Bronchial epithelial cell (primary cell): ENCODE results near the gene SULT4A1. TPM values are rescaled to one million over a fixed set of nuclear protein-coding genes. Genes with fewer than 3 reads are reported as not detected.

Experiments
- DNase-seq: peaks from one replicate; pipeline ENCODE4 v3.0.0-alpha.2; 2010; ENCODE audit warnings: low read depth
- FAIRE-seq: peaks from 2 replicates; lab custom pipeline; 2011; peaks lifted over from hg19 to GRCh38; lab: Jason Lieb, UNC
- H3K27me3 ChIP-seq: 2 replicates; pipeline ENCODE4 v1.5.1; 2011; ENCODE audit warnings: low read length; ENCODE audit not compliant: control insufficient read depth, insufficient read depth
- H3K36me3 ChIP-seq: 2 replicates; pipeline ENCODE4 v1.5.1; 2011; ENCODE audit warnings: low read length; ENCODE audit not compliant: control insufficient read depth, insufficient read depth
- H3K4me3 ChIP-seq: 2 replicates; pipeline ENCODE4 v1.5.1; 2011; ENCODE audit warnings: mild to moderate bottlenecking, low read depth, low read length, control low read depth
- total RNA-seq: library from RNA; depleted of rRNA; stranded (reverse); fragments of >200 nt; gene quantifications from 2 replicates; pipeline ENCODE4 v1.2.1, GENCODE V29; 2014
- TF ChIP-seq, protein P1 (sequence below): IDR thresholded peaks from 2 replicates; pipeline ENCODE4 v1.5.1; 2011; ENCODE audit warnings: mild to moderate bottlenecking, moderate library complexity, low read length, control low read depth, inconsistent platforms; ENCODE audit not compliant: insufficient read depth, severe bottlenecking

The SULT4A1 gene
- total RNA-seq, 1 donor from 2014 or later, result under 0.01 TPM

DNA sequence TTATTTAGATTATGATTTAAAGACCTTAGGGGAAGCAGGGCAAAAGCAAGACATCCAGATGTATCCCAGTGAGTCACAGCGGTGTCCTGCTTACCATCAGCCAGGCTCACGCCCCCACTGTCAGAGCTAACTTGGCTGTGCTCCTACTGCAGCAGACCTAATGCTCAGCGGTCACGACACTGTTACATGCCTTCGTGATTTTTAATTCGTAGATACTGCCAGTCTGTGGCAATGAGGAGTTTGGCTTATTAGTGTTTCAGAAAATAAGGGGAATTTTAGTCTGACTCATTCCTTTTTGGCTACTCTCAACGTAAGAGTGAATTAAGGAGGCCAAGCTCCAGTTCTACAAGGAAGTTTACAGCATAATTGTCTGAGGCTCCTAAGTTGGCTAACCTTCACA, 72.9 kb downstream of the SULT4A1 start:
- TF ChIP-seq, protein P1, sequence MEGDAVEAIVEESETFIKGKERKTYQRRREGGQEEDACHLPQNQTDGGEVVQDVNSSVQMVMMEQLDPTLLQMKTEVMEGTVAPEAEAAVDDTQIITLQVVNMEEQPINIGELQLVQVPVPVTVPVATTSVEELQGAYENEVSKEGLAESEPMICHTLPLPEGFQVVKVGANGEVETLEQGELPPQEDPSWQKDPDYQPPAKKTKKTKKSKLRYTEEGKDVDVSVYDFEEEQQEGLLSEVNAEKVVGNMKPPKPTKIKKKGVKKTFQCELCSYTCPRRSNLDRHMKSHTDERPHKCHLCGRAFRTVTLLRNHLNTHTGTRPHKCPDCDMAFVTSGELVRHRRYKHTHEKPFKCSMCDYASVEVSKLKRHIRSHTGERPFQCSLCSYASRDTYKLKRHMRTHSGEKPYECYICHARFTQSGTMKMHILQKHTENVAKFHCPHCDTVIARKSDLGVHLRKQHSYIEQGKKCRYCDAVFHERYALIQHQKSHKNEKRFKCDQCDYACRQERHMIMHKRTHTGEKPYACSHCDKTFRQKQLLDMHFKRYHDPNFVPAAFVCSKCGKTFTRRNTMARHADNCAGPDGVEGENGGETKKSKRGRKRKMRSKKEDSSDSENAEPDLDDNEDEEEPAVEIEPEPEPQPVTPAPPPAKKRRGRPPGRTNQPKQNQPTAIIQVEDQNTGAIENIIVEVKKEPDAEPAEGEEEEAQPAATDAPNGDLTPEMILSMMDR, result no peak
- peak; percentile 89 for DNase-seq
- FAIRE-seq, result no peak
- Histone ChIP-seq H3K36me3 (no peaks in the 10 kb centered on the region), H3K27me3 (no peaks in the 10 kb centered on the region), H3K4me3 (no peak overlapping the region)

DNA sequence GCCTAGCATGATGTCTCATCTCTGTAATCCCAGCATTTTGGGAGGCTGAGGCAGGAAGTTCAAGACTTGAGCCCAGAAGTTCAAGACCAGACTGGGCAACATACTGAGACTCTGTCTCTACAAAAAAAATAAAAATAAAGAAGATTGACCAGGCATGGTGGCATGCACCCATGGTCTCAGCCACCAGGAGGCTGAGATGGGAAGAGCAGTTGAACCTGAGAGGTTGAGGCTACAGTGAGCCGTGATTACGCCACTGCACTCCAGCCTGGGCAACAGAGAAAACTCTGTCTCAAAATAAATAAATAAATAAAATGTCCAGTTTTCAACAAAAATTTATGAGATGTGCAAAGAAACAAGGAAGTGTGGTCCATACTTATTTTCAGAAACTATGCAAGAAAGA, 78.5 kb downstream of the SULT4A1 start:
- TF ChIP-seq, protein P1, result peak; percentile 12
- H3K27me3 ChIP-seq, result no peaks in the 10 kb centered on the region
- no peaks in the 10 kb centered on the region for H3K36me3 ChIP-seq
- no peak for FAIRE-seq
- DNase-seq, result no peak
- no peak overlapping the region for H3K4me3 ChIP-seq

DNA sequence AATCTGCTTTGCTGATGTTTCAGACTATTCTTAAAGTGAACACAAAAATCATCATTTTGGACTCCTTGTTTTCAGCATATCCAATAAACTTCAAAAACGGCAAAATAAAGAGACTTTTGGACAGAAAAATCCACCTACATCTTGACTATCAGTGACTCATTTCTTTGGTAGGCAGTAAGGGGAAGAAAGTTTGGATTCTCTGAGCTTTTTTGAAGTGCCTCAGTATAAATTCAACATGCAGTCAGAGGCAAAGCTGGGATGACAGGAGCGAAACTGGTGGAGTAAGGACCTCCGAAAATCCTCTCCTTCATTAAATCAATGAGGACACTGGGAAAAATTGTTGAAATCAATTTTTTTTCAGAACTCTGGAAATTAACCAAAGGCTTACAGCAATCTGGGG, 79.9 kb downstream of the SULT4A1 start:
- no peaks in the 10 kb centered on the region for H3K27me3 ChIP-seq
- no peaks in the 10 kb centered on the region for H3K36me3 ChIP-seq
- no peak overlapping the region for H3K4me3 ChIP-seq
- peak; percentile 23 for FAIRE-seq
- TF ChIP-seq, protein P1, result no peak
- DNase-seq, result no peak

DNA sequence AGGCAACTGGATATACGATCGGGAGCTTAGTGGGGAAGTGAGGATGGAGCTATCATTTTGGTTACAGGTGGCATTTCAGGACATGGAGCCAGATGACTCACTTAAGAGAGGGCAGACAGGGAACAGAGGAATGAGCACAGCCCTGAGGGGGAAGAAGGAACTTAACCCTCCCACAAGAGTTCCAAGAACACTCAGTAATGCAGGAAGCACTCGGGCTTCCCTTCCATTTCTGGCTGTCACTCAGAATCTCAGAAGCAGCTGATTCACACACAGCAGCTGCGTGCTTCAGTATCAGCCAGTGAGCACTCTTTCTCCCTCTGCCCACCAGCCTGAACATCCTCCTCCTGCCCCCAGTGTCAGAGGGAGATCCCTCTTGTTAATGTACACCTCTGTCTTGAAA, 85.0 kb downstream of the SULT4A1 start:
- H3K36me3 ChIP-seq, result no peaks in the 10 kb centered on the region
- FAIRE-seq, result peak; percentile 97
- no peaks in the 10 kb centered on the region for H3K27me3 ChIP-seq
- peak; percentile 86 for DNase-seq
- TF ChIP-seq, protein P1, result peak; percentile 15
- H3K4me3 ChIP-seq, result no peak overlapping the region

DNA sequence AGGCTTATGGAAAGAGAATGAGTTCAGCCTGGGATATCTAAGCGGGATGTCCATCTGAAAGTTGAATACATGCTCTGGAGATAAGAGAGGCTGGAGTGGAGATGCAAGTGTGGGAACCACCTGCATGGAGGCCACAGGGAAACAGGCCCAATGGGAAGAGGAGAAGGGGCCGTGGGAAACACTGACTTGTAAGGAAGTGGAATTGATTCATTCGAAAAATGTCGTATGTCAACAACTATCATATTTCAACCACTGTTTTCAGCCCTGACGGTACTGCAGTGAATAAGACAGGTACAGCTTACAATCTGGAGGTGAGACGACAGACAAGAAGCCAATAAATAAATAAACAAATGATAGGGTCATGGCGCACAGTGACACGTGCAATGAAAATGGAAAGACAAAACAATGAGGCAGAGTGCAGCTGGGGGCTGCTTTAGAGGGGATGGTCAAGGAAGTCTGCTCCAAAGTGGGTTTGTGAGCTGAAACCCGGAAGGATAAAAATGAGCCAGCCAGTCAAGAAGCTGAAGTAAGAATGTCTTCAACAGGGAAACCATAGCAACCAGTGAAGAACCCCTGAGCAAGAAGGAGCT, 86.1 kb downstream of the SULT4A1 start:
- Histone ChIP-seq H3K4me3 (no peak overlapping the region), H3K27me3 (no peaks in the 10 kb centered on the region), H3K36me3 (no peaks in the 10 kb centered on the region)
- TF ChIP-seq, protein P1, result no peak
- DNase-seq (peak; percentile 89), FAIRE-seq (no peak)

Other genes with a start within 250 kb of the SULT4A1 start
- gene EFCAB6, start 50.2 kb downstream of the SULT4A1 start, total RNA-seq, result 0.26 and 0.64 TPM in 2 replicates
- gene PNPLA5, start 29.5 kb upstream of the SULT4A1 start, total RNA-seq, result not detected in 2 replicates
- gene PNPLA3, start 61.3 kb upstream of the SULT4A1 start, total RNA-seq, result 1.3 and 1.7 TPM in 2 replicates
- 28.7 and 32.6 TPM in 2 replicates for gene SAMM50, start 92.9 kb upstream of the SULT4A1 start, total RNA-seq
- 3.4 and 6.0 TPM in 2 replicates for gene PARVB, start 161.8 kb upstream of the SULT4A1 start, total RNA-seq